DND-41 (cell line): Measurements from ENCODE around the gene CC2D1A.

ENCODE experiments used
- CTCF ChIP-seq: IDR thresholded peaks from 2 replicates; pipeline ENCODE4 v1.5.1; 2012; ENCODE audit warnings: borderline replicate concordance, low read length, moderate library complexity, mild to moderate bottlenecking; ENCODE audit not compliant: poor library complexity, severe bottlenecking; ENCODE audit errors: extremely low read depth
- EZH2 ChIP-seq: IDR thresholded peaks from 3 replicates; pipeline ENCODE4 v1.6.1; 2012; ENCODE audit warnings: borderline replicate concordance, low read depth, mild to moderate bottlenecking, moderate library complexity, low read length, inconsistent platforms; ENCODE audit not compliant: severe bottlenecking

GRCh38 chr19:13902993-13903555, 2.9 kb upstream of the CC2D1A start:
- peak; percentile 74 for TF ChIP-seq CTCF
- no peak for TF ChIP-seq EZH2
